Kidney epithelial cell (primary cell): ENCODE measurements around the gene STXBP1. TPM values are rescaled to one million over a fixed set of nuclear protein-coding genes. Genes with fewer than 3 reads are reported as not detected.

ENCODE experiments used
- DNase-seq: peaks from one replicate; pipeline ENCODE4 v3.0.0-alpha.2; 2010; ENCODE audit warnings: low read depth
- H3K27me3 ChIP-seq: 2 replicates; pipeline ENCODE4 v1.6.0; 2011; ENCODE audit warnings: low read length; ENCODE audit not compliant: control insufficient read depth, insufficient read depth
- H3K36me3 ChIP-seq: 2 replicates; pipeline ENCODE4 v1.5.1; 2011; ENCODE audit warnings: low read length; ENCODE audit not compliant: control insufficient read depth, insufficient read depth
- H3K4me3 ChIP-seq: 2 replicates; pipeline ENCODE4 v1.5.1; 2011; ENCODE audit warnings: low read depth, mild to moderate bottlenecking, control low read depth, low read length
- CTCF ChIP-seq: IDR thresholded peaks from 2 replicates; pipeline ENCODE4 v1.5.1; 2011; ENCODE audit warnings: mild to moderate bottlenecking, moderate library complexity, low read length, control low read depth, inconsistent platforms; ENCODE audit not compliant: insufficient read depth, poor library complexity, severe bottlenecking
- total RNA-seq: library from RNA; depleted of rRNA; stranded (reverse); fragments of >200 nt; gene quantifications from 2 replicates; pipeline ENCODE4 v1.2.3, GENCODE V29; 2015

The STXBP1 gene
- total RNA-seq, 1 donor from 2014 or later: 27.5 TPM

GRCh38 chr9:127716412-127716811 is 104.3 kb downstream of the STXBP1 start:
- H3K36me3 ChIP-seq: no peaks in the 10 kb centered on the region
- no peak for DNase-seq
- no peak for TF ChIP-seq CTCF
- H3K4me3 ChIP-seq: no peak overlapping the region
- H3K27me3 ChIP-seq: no peaks in the 10 kb centered on the region

- TF ChIP-seq CTCF: no peak
- Histone ChIP-seq H3K36me3 (no peaks in the 10 kb centered on the region), H3K4me3 (no peak overlapping the region), H3K27me3 (no peaks in the 10 kb centered on the region)
- DNase-seq: no peak
Measured at GRCh38 chr9:127717766-127718165, 105.7 kb downstream of the STXBP1 start.

- Histone ChIP-seq H3K36me3 (no peaks in the 10 kb centered on the region), H3K4me3 (no peak overlapping the region), H3K27me3 (peaks cover 2% of the 10 kb centered on the region)
- no peak for DNase-seq
- TF ChIP-seq CTCF: no peak
Measured at GRCh38 chr9:127720031-127720864, 108.2 kb downstream of the STXBP1 start.

- Histone ChIP-seq H3K27me3 (peaks cover 2% of the 10 kb centered on the region), H3K36me3 (no peaks in the 10 kb centered on the region), H3K4me3 (no peak overlapping the region)
- no peak for DNase-seq
- no peak for TF ChIP-seq CTCF
Measured at GRCh38 chr9:127720865-127721227, 108.8 kb downstream of the STXBP1 start.

- DNase-seq: no peak
- no peak for TF ChIP-seq CTCF
- Histone ChIP-seq H3K36me3 (no peaks in the 10 kb centered on the region), H3K27me3 (peaks cover 2% of the 10 kb centered on the region), H3K4me3 (no peak overlapping the region)
Measured at GRCh38 chr9:127721391-127721821, 109.3 kb downstream of the STXBP1 start.
